Measurements from ENCODE around the gene ZNF597.
A peak's percentile ranks its signal among the peaks of the same experiment; 100 is the strongest.

The ZNF597 gene

GRCh38 chr16:3467921-3468320, 24.6 kb upstream of the ZNF597 start:
- peaks cover 63% of the 10 kb centered on the region for H3K4me1 Mint-ChIP-seq (ENCODE audit: low read depth)
- peak overlapping the region; percentile 73 for H3K27ac Mint-ChIP-seq
- no peak overlapping the region for H3K4me3 Mint-ChIP-seq
- no peaks in the 10 kb centered on the region for H3K27me3 Mint-ChIP-seq
- no peaks in the 10 kb centered on the region for H3K36me3 Mint-ChIP-seq
- H3K9me3 Mint-ChIP-seq (ENCODE audit: low read depth), result no peaks in the 10 kb centered on the region

- Mint-ChIP-seq H3K27ac (peak overlapping the region; percentile 34), H3K4me3 (no peak overlapping the region), H3K4me1 (ENCODE audit: low read depth) (peaks cover 62% of the 10 kb centered on the region), H3K9me3 (ENCODE audit: low read depth) (no peaks in the 10 kb centered on the region), H3K27me3 (no peaks in the 10 kb centered on the region), H3K36me3 (no peaks in the 10 kb centered on the region)
Measured at GRCh38 chr16:3467182-3467581, 23.9 kb upstream of the ZNF597 start.

GRCh38 chr16:3465911-3466584, 22.7 kb upstream of the ZNF597 start:
- H3K27me3 Mint-ChIP-seq, result no peaks in the 10 kb centered on the region
- peak overlapping the region; percentile 61 for H3K27ac Mint-ChIP-seq
- no peak overlapping the region for H3K4me3 Mint-ChIP-seq
- no peaks in the 10 kb centered on the region for H3K36me3 Mint-ChIP-seq
- H3K4me1 Mint-ChIP-seq (ENCODE audit: low read depth), result peaks cover 69% of the 10 kb centered on the region
- no peaks in the 10 kb centered on the region for H3K9me3 Mint-ChIP-seq (ENCODE audit: low read depth)

- Mint-ChIP-seq H3K4me3 (no peak overlapping the region), H3K27ac (peak overlapping the region; percentile 75), H3K4me1 (ENCODE audit: low read depth) (peaks cover 71% of the 10 kb centered on the region)
Measured at GRCh38 chr16:3465301-3465700, 22.0 kb upstream of the ZNF597 start.

GRCh38 chr16:3461151-3461550, 17.8 kb upstream of the ZNF597 start:
- Mint-ChIP-seq H3K4me1 (ENCODE audit: low read depth) (peaks cover 63% of the 10 kb centered on the region), H3K36me3 (no peaks in the 10 kb centered on the region), H3K27me3 (no peaks in the 10 kb centered on the region), H3K4me3 (peak overlapping the region; percentile 81), H3K9me3 (ENCODE audit: low read depth) (no peaks in the 10 kb centered on the region), H3K27ac (peak overlapping the region; percentile 84)

More at GRCh38 chr16:3465301-3465700, 22.0 kb upstream of the ZNF597 start:
- Mint-ChIP-seq H3K36me3 (no peaks in the 10 kb centered on the region), H3K9me3 (ENCODE audit: low read depth) (no peaks in the 10 kb centered on the region), H3K27me3 (no peaks in the 10 kb centered on the region)

GRCh38 chr16:3460585-3460984, 17.3 kb upstream of the ZNF597 start:
- Mint-ChIP-seq H3K27me3 (no peaks in the 10 kb centered on the region), H3K4me3 (peak overlapping the region; percentile 81), H3K4me1 (ENCODE audit: low read depth) (peaks cover 63% of the 10 kb centered on the region), H3K36me3 (no peaks in the 10 kb centered on the region), H3K27ac (peak overlapping the region; percentile 84), H3K9me3 (ENCODE audit: low read depth) (no peaks in the 10 kb centered on the region)

- H3K36me3 Mint-ChIP-seq, result no peaks in the 10 kb centered on the region
- peaks cover 59% of the 10 kb centered on the region for H3K4me1 Mint-ChIP-seq (ENCODE audit: low read depth)
- peak overlapping the region; percentile 58 for H3K27ac Mint-ChIP-seq
- no peaks in the 10 kb centered on the region for H3K9me3 Mint-ChIP-seq (ENCODE audit: low read depth)
- peak overlapping the region; percentile 81 for H3K4me3 Mint-ChIP-seq
- H3K27me3 Mint-ChIP-seq, result no peaks in the 10 kb centered on the region
Measured at GRCh38 chr16:3460121-3460520, 16.8 kb upstream of the ZNF597 start.

- no peaks in the 10 kb centered on the region for H3K27me3 Mint-ChIP-seq
- H3K4me3 Mint-ChIP-seq, result peak overlapping the region; percentile 81
- no peaks in the 10 kb centered on the region for H3K9me3 Mint-ChIP-seq (ENCODE audit: low read depth)
- peak overlapping the region; percentile 70 for H3K27ac Mint-ChIP-seq
- H3K4me1 Mint-ChIP-seq (ENCODE audit: low read depth), result peaks cover 57% of the 10 kb centered on the region
- H3K36me3 Mint-ChIP-seq, result no peaks in the 10 kb centered on the region
Measured at GRCh38 chr16:3459401-3460090, 16.2 kb upstream of the ZNF597 start.

GRCh38 chr16:3458852-3459361, 15.6 kb upstream of the ZNF597 start:
- Mint-ChIP-seq H3K4me1 (ENCODE audit: low read depth) (peaks cover 51% of the 10 kb centered on the region), H3K27me3 (no peaks in the 10 kb centered on the region), H3K36me3 (no peaks in the 10 kb centered on the region), H3K27ac (peak overlapping the region; percentile 70), H3K4me3 (peak overlapping the region; percentile 81), H3K9me3 (ENCODE audit: low read depth) (no peaks in the 10 kb centered on the region)

GRCh38 chr16:3458278-3458851, 15.1 kb upstream of the ZNF597 start:
- no peaks in the 10 kb centered on the region for H3K9me3 Mint-ChIP-seq (ENCODE audit: low read depth)

GRCh38 chr16:3457434-3458252, 14.3 kb upstream of the ZNF597 start:
- no peaks in the 10 kb centered on the region for H3K9me3 Mint-ChIP-seq (ENCODE audit: low read depth)
- H3K27ac Mint-ChIP-seq, result peak overlapping the region; percentile 92
- peaks cover 47% of the 10 kb centered on the region for H3K4me1 Mint-ChIP-seq (ENCODE audit: low read depth)
- H3K36me3 Mint-ChIP-seq, result no peaks in the 10 kb centered on the region
- peak overlapping the region; percentile 86 for H3K4me3 Mint-ChIP-seq
- H3K27me3 Mint-ChIP-seq, result no peaks in the 10 kb centered on the region

More at GRCh38 chr16:3458278-3458851, 15.1 kb upstream of the ZNF597 start:
- Mint-ChIP-seq H3K27ac (peak overlapping the region; percentile 70), H3K27me3 (no peaks in the 10 kb centered on the region), H3K4me3 (peak overlapping the region; percentile 81), H3K4me1 (ENCODE audit: low read depth) (peaks cover 47% of the 10 kb centered on the region), H3K36me3 (no peaks in the 10 kb centered on the region)

GRCh38 chr16:3454631-3455147, 11.4 kb upstream of the ZNF597 start:
- H3K4me3 Mint-ChIP-seq, result no peak overlapping the region
- peak overlapping the region; percentile 2 for H3K27ac Mint-ChIP-seq
- no peaks in the 10 kb centered on the region for H3K27me3 Mint-ChIP-seq
- H3K9me3 Mint-ChIP-seq (ENCODE audit: low read depth), result no peaks in the 10 kb centered on the region
- H3K4me1 Mint-ChIP-seq (ENCODE audit: low read depth), result peaks cover 25% of the 10 kb centered on the region
- peaks cover 2% of the 10 kb centered on the region for H3K36me3 Mint-ChIP-seq

- no peaks in the 10 kb centered on the region for H3K27me3 Mint-ChIP-seq
- peaks cover 2% of the 10 kb centered on the region for H3K36me3 Mint-ChIP-seq
- H3K4me1 Mint-ChIP-seq (ENCODE audit: low read depth), result peaks cover 19% of the 10 kb centered on the region
- H3K9me3 Mint-ChIP-seq (ENCODE audit: low read depth), result no peaks in the 10 kb centered on the region
- no peak overlapping the region for H3K4me3 Mint-ChIP-seq
- no peak overlapping the region for H3K27ac Mint-ChIP-seq
Measured at GRCh38 chr16:3454093-3454492, 10.8 kb upstream of the ZNF597 start.

- Mint-ChIP-seq H3K4me3 (peak overlapping the region; percentile 98), H3K4me1 (ENCODE audit: low read depth) (peaks cover 41% of the 10 kb centered on the region), H3K27ac (peak overlapping the region; percentile 95), H3K36me3 (peaks cover 11% of the 10 kb centered on the region), H3K27me3 (no peaks in the 10 kb centered on the region), H3K9me3 (ENCODE audit: low read depth) (peaks cover 5% of the 10 kb centered on the region)
Measured at GRCh38 chr16:3444032-3444388, 706 bp upstream of the ZNF597 start.

Measured in activated naive CD8-positive, alpha-beta T cell (primary cell).